ENCODE data around the gene TXLNA.
A peak's percentile ranks its signal among the peaks of the same experiment; 100 is the strongest.

The TXLNA gene

DNA sequence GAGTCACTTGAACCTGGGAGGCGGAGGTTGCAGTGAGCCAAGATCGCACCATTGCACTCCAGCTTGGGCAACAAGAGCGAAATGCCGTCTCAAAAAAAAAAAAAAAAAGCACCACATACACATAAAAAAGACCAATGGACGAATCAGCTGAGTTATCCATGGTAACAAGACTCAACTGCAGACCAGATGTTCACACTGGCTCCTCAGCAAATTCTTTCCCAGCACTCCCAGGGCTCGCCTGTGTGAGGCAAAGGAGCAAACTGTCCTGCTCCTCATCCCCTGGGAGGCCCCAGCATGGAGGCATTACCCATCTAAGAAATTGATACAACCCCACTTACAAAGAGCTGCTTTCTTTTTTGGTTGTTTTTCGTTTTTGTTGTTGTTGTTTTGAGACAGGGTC is 39.5 kb downstream of the TXLNA start:
- H4K20me1 ChIP-seq (ENCODE audit: control insufficient read depth, insufficient read depth, low read depth, low read length), result no peaks in the 10 kb centered on the region
- H3K27me3 ChIP-seq (ENCODE audit: control insufficient read depth, low read length), result no peaks in the 10 kb centered on the region
- H3F3A ChIP-seq (ENCODE audit: control insufficient read depth, insufficient read depth), result 0 out of 2 replicates have a peak, but pooled peaks cover 2% of the 10 kb centered on the region
- TF ChIP-seq EZH2phosphoT487 (IDR thresholded peaks at IDR 0.05; ENCODE audit: borderline replicate concordance, low read length) (no peak), CTCF (IDR thresholded peaks at IDR 0.05; ENCODE audit: low read depth, low read length, poor library complexity, severe bottlenecking) (no peak)
- peaks cover 34% of the 10 kb centered on the region for H3K79me2 ChIP-seq (ENCODE audit: control insufficient read depth, low read length)
- no peaks in the 10 kb centered on the region for H3K9me3 ChIP-seq (ENCODE audit: control insufficient read depth, insufficient read depth, low read length)
- no peak overlapping the region for H3K4me3 ChIP-seq (ENCODE audit: low read length)
- H3K27ac ChIP-seq (ENCODE audit: low read depth, low read length), result no peak overlapping the region
- H3K9me2 ChIP-seq (replicated peaks; ENCODE audit: control insufficient read depth, low read length), result no peaks in the 10 kb centered on the region
- H3K36me3 ChIP-seq (ENCODE audit: control insufficient read depth, low read length), result peaks cover 31% of the 10 kb centered on the region
- H3K4me1 ChIP-seq (ENCODE audit: control insufficient read depth, low read length), result peaks cover 36% of the 10 kb centered on the region
- H3K4me2 ChIP-seq (ENCODE audit: low read length), result no peak overlapping the region

DNA sequence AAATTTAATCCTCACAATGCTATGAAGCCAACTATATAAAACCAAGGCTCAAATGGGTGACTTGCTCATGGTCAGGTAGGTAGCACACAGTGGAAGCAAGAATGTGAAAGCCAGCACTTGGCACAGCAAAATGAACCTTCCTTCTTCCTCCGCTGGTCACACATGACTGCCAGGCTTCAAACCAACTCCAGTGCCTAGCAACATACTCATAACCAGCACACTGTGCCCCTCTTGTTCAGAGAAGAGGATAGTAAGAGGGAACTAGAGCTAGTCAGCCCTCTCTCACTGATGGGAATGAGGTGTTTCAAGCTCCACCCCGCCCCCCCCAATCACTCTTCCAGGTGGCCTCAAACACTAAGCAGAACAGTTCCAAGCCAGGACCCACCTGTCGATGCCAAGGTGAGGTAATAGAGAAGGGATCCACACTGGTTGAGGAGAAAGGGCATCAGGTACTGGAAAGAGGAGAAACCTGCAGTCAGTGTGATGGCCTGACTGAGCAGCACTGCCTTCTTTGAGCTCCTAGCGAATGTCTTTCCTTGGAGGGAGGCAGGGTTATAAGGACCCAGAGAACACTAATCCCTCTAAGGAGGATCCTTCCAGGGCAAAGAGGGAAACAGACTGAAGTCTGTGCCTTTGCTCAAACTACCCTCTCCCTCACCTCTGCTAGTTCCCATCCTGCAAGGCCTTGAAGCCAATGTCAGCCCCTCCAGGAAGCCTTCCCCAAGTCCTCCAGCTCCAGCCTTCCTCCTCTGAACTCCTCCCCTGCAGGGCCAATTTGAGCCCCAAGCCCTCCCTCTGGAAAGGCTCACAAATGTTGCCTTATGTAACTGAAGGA is 41.5 kb downstream of the TXLNA start:
- TF ChIP-seq EZH2phosphoT487 (IDR thresholded peaks at IDR 0.05; ENCODE audit: borderline replicate concordance, low read length), result no peak
- TF ChIP-seq CTCF (IDR thresholded peaks at IDR 0.05; ENCODE audit: low read depth, low read length, poor library complexity, severe bottlenecking), result no peak
- Histone ChIP-seq H3K9me2 (replicated peaks; ENCODE audit: control insufficient read depth, low read length) (no peaks in the 10 kb centered on the region), H3K27ac (ENCODE audit: low read depth, low read length) (no peak overlapping the region), H4K20me1 (ENCODE audit: control insufficient read depth, insufficient read depth, low read depth, low read length) (no peaks in the 10 kb centered on the region), H3K9me3 (ENCODE audit: control insufficient read depth, insufficient read depth, low read length) (no peaks in the 10 kb centered on the region), H3K27me3 (ENCODE audit: control insufficient read depth, low read length) (no peaks in the 10 kb centered on the region), H3K4me3 (ENCODE audit: low read length) (peak overlapping the region; percentile 99), H3K36me3 (ENCODE audit: control insufficient read depth, low read length) (peaks cover 38% of the 10 kb centered on the region), H3K4me2 (ENCODE audit: low read length) (peak overlapping the region; percentile 76), H3F3A (ENCODE audit: control insufficient read depth, insufficient read depth) (0 out of 2 replicates have a peak, but pooled peaks cover 2% of the 10 kb centered on the region), H3K4me1 (ENCODE audit: control insufficient read depth, low read length) (peaks cover 31% of the 10 kb centered on the region), H3K79me2 (ENCODE audit: control insufficient read depth, low read length) (peaks cover 39% of the 10 kb centered on the region)

- Histone ChIP-seq H3K36me3 (ENCODE audit: control insufficient read depth, low read length) (peaks cover 39% of the 10 kb centered on the region), H3F3A (ENCODE audit: control insufficient read depth, insufficient read depth) (0 out of 2 replicates have a peak, but pooled peaks cover 2% of the 10 kb centered on the region), H3K4me2 (ENCODE audit: low read length) (peak overlapping the region; percentile 76), H3K9me3 (ENCODE audit: control insufficient read depth, insufficient read depth, low read length) (no peaks in the 10 kb centered on the region), H3K9me2 (replicated peaks; ENCODE audit: control insufficient read depth, low read length) (no peaks in the 10 kb centered on the region), H3K4me3 (ENCODE audit: low read length) (peak overlapping the region; percentile 99), H3K4me1 (ENCODE audit: control insufficient read depth, low read length) (peaks cover 30% of the 10 kb centered on the region), H3K27ac (ENCODE audit: low read depth, low read length) (0 out of 2 replicates have a peak overlapping the region, but pooled peaks have one; percentile 46), H3K27me3 (ENCODE audit: control insufficient read depth, low read length) (no peaks in the 10 kb centered on the region), H4K20me1 (ENCODE audit: control insufficient read depth, insufficient read depth, low read depth, low read length) (no peaks in the 10 kb centered on the region), H3K79me2 (ENCODE audit: control insufficient read depth, low read length) (peaks cover 42% of the 10 kb centered on the region)
- TF ChIP-seq EZH2phosphoT487 (IDR thresholded peaks at IDR 0.05; ENCODE audit: borderline replicate concordance, low read length) (no peak), CTCF (IDR thresholded peaks at IDR 0.05; ENCODE audit: low read depth, low read length, poor library complexity, severe bottlenecking) (no peak)
Observed at GRCh38 chr1:32221581-32221979, 42.1 kb downstream of the TXLNA start.

Data from DOHH2 (cell line).